Endothelial cell of umbilical vein (primary cell): Measurements from ENCODE around the gene LATS2. TPM values are rescaled to one million over a fixed set of nuclear protein-coding genes. Genes with fewer than 3 reads are reported as not detected.

Experiments used
- BruUV-seq: library from RNA; stranded (reverse); fragments of 400-500 nt; replicated peaks from 2 replicates; lab custom pipeline; 2021; lab: Mats Ljungman, UMichigan
- CTCF ChIA-PET: fragments of 300-600, 350-600 bp; sonication (Branson Sonifier 250); formaldehyde crosslinking; loops from one replicate; lab custom pipeline; 2021; ENCODE audit warnings: antibody characterized with exemption, inconsistent platforms; lab: Charles Lee
- POLR2A ChIA-PET: fragments of 300-600, 350-600 bp; sonication (Branson Sonifier 250); formaldehyde crosslinking; loops from one replicate; lab custom pipeline; 2021; ENCODE audit warnings: antibody characterized with exemption, inconsistent platforms; lab: Charles Lee
- DNase-seq: peaks from one replicate; pipeline ENCODE4 v3.0.0-alpha.2; 2011; ENCODE audit warnings: low read depth, low spot score
- FAIRE-seq: peaks from 2 replicates; lab custom pipeline; 2011; peaks lifted over from hg19 to GRCh38; lab: Jason Lieb, UNC
- H2AFZ ChIP-seq: 2 replicates; pipeline ENCODE4 v1.6.0; 2012; ENCODE audit warnings: low read depth, low read length, control low read depth, inconsistent platforms
- H3K27ac ChIP-seq: 2 replicates; pipeline ENCODE4 v1.5.1; 2011; ENCODE audit warnings: low read depth, mild to moderate bottlenecking, control low read depth, low read length, moderate library complexity; ENCODE audit not compliant: insufficient read depth
- H3K27me3 ChIP-seq, 2 experiments: 2 replicates each; pipeline versions ENCODE4 v1.6.0 to v1.6.1; 2011; ENCODE audit warnings: low read length in 2 of 2, mixed read lengths in 1 of 2; ENCODE audit not compliant: control insufficient read depth in 2 of 2, insufficient read depth in 2 of 2
- H3K36me3 ChIP-seq, 2 experiments: 2 replicates in 1 of 2; 3 replicates in 1 of 2; pipeline ENCODE4 v1.5.1; 2011; ENCODE audit warnings: low read length in 2 of 2, mild to moderate bottlenecking in 1 of 2, moderate library complexity in 1 of 2; ENCODE audit not compliant: control insufficient read depth in 2 of 2, insufficient read depth in 2 of 2; ENCODE audit errors: extremely low read depth in 1 of 2
- H3K4me1 ChIP-seq: 3 replicates; pipeline ENCODE4 v1.5.1; 2011; ENCODE audit warnings: mild to moderate bottlenecking, low read length; ENCODE audit not compliant: control insufficient read depth, insufficient read depth; ENCODE audit errors: extremely low read depth
- H3K4me2 ChIP-seq: 2 replicates; pipeline ENCODE4 v1.6.1; 2011; ENCODE audit warnings: low read length, control low read depth, mixed read lengths; ENCODE audit not compliant: insufficient read depth
- H3K4me3 ChIP-seq, 3 experiments: fragments of 200-600 bp in 1 of 3; sonication (generic), shearing (Covaris generic) in 1 of 3; replicated peaks in 1 of 3; 2 replicates each; pipeline ENCODE4 v1.5.1; 2011 to 2016; ENCODE audit warnings: control low read depth in 3 of 3, low read length in 3 of 3, mild to moderate bottlenecking in 2 of 3, inconsistent platforms in 1 of 3, low read depth in 1 of 3, moderate library complexity in 1 of 3; ENCODE audit not compliant: insufficient read depth in 1 of 3
- H3K79me2 ChIP-seq: 2 replicates; pipeline ENCODE4 v1.6.0; 2012; ENCODE audit warnings: low read length, inconsistent platforms; ENCODE audit not compliant: control insufficient read depth, insufficient read depth
- H3K9ac ChIP-seq: replicated peaks from 2 replicates; pipeline ENCODE3; 2011; ENCODE audit warnings: low read length, control low read depth; ENCODE audit not compliant: insufficient read depth; ENCODE audit errors: extremely low read depth
- H3K9me1 ChIP-seq: replicated peaks from 3 replicates; pipeline ENCODE4 v1.6.0; 2011; ENCODE audit warnings: mild to moderate bottlenecking, low read length; ENCODE audit not compliant: control insufficient read depth, insufficient read depth; ENCODE audit errors: extremely low read depth
- H3K9me3 ChIP-seq: replicated peaks from 2 replicates; pipeline ENCODE4 v1.5.1; 2012; ENCODE audit warnings: low read length, inconsistent platforms; ENCODE audit not compliant: control insufficient read depth, insufficient read depth
- H4K20me1 ChIP-seq: replicated peaks from 2 replicates; pipeline ENCODE3; 2011; ENCODE audit warnings: mild to moderate bottlenecking, low read length; ENCODE audit not compliant: control insufficient read depth, insufficient read depth; ENCODE audit errors: extremely low read depth
- EZH2 ChIP-seq: IDR thresholded peaks from 2 replicates; pipeline ENCODE4 v1.6.1; 2012; ENCODE audit warnings: borderline replicate concordance, low read depth, mild to moderate bottlenecking, moderate library complexity, low read length, inconsistent platforms; ENCODE audit not compliant: severe bottlenecking
- FOS ChIP-seq: IDR thresholded peaks from 2 replicates; pipeline ENCODE4 v1.6.1; 2011; ENCODE audit warnings: mild to moderate bottlenecking, low read length, moderate library complexity, borderline replicate concordance; ENCODE audit not compliant: insufficient read depth
- GATA2 ChIP-seq: IDR thresholded peaks from 2 replicates; pipeline ENCODE4 v1.7.0; 2011; ENCODE audit warnings: low read depth, mild to moderate bottlenecking, moderate library complexity, mixed read lengths, low read length; ENCODE audit not compliant: insufficient read length, insufficient read depth
- JUN ChIP-seq: IDR thresholded peaks from 2 replicates; pipeline ENCODE4 v1.6.1; 2011; ENCODE audit warnings: borderline replicate concordance, low read depth; ENCODE audit not compliant: insufficient read length, insufficient read depth
- MAX ChIP-seq: IDR thresholded peaks from 2 replicates; pipeline ENCODE4 v1.6.1; 2011; ENCODE audit not compliant: insufficient read depth, insufficient read length
- MYC ChIP-seq: IDR thresholded peaks from one replicate; pipeline ENCODE4 v1.6.1; 2011; ENCODE audit warnings: mild to moderate bottlenecking, low read depth, low read length
- POLR2A ChIP-seq: IDR thresholded peaks from 2 replicates; pipeline ENCODE4 v1.6.1; 2012; ENCODE audit warnings: low read depth, mild to moderate bottlenecking, control low read depth, low read length
- POLR2AphosphoS5 ChIP-seq: IDR thresholded peaks from 2 replicates; pipeline ENCODE4 v1.6.1; 2012; ENCODE audit warnings: low read depth, mild to moderate bottlenecking, control low read depth, low read length, moderate library complexity; ENCODE audit not compliant: insufficient read depth
- dilution Hi-C: fragments of 300-500 bp; cut with MboI; formaldehyde crosslinking; loops from one replicate; pipeline ENCODE4 v1.15.0; 2019; ENCODE audit warnings: low sequenced_read_pairs; ENCODE audit not compliant: extremely low pct_ligation_motif_present
- intact Hi-C: fragments of 100-400 bp; cut with micrococcal nuclease; formaldehyde crosslinking; loops from one replicate; pipeline ENCODE4 v1.10.0; 2022
- polyA plus RNA-seq, 4 experiments: library from polyadenylated mRNA; depleted of rRNA in 3 of 4; stranded (reverse) in 3 of 4; unstranded in 1 of 4; fragments of >200 nt; gene quantifications; 2 replicates each; pipeline versions ENCODE4 v1.2.1 to v1.2.3, GENCODE V29; 2011 to 2012; ENCODE audit warnings: missing spikeins in 1 of 4
- total RNA-seq: library from RNA; stranded (reverse); gene quantifications from 2 replicates; pipeline ENCODE4 v1.2.3, GENCODE V29; 2021
- TF ChIP-seq, protein P1 (sequence below), 2 donors: IDR thresholded peaks; 1 replicate in 1 of 2; 2 replicates in 1 of 2; pipeline ENCODE4 v1.5.1; 2011; ENCODE audit warnings: low read length in 2 of 2, mild to moderate bottlenecking in 2 of 2, moderate library complexity in 2 of 2, control low read depth in 1 of 2, inconsistent platforms in 1 of 2, low read depth in 1 of 2; ENCODE audit not compliant: insufficient read depth in 1 of 2; ENCODE audit errors: extremely low read depth in 1 of 2

LATS2 gene
- total and polyA plus RNA-seq, 2 donors (not counting 3 experiments of a cell fraction or from before 2014, with no cell fraction given), result 33.5 to 67.6 TPM

- Histone ChIP-seq H4K20me1 (no peaks in the 10 kb centered on the region), H3K27ac (no peak overlapping the region), H3K27me3 (no peaks in the 10 kb centered on the region), H3K4me2 (no peak overlapping the region), H3K79me2 (peaks cover 52% of the 10 kb centered on the region), H3K4me3 (no peak overlapping the region), H3K36me3 (peaks cover 40 to 45% of the 10 kb centered on the region in 2 experiments), H2AFZ (no peak overlapping the region), H3K4me1 (no peaks in the 10 kb centered on the region), H3K9me1 (no peaks in the 10 kb centered on the region), H3K9ac (no peak overlapping the region), H3K9me3 (no peaks in the 10 kb centered on the region)
- TF ChIP-seq FOS (no peak), JUN (no peak), EZH2 (no peak), POLR2AphosphoS5 (no peak), MYC (no peak), MAX (no peak), GATA2 (no peak), POLR2A (no peak)
- TF ChIP-seq, protein P1, sequence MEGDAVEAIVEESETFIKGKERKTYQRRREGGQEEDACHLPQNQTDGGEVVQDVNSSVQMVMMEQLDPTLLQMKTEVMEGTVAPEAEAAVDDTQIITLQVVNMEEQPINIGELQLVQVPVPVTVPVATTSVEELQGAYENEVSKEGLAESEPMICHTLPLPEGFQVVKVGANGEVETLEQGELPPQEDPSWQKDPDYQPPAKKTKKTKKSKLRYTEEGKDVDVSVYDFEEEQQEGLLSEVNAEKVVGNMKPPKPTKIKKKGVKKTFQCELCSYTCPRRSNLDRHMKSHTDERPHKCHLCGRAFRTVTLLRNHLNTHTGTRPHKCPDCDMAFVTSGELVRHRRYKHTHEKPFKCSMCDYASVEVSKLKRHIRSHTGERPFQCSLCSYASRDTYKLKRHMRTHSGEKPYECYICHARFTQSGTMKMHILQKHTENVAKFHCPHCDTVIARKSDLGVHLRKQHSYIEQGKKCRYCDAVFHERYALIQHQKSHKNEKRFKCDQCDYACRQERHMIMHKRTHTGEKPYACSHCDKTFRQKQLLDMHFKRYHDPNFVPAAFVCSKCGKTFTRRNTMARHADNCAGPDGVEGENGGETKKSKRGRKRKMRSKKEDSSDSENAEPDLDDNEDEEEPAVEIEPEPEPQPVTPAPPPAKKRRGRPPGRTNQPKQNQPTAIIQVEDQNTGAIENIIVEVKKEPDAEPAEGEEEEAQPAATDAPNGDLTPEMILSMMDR (IDR thresholded peaks at IDR 0.05; ENCODE audit: extremely low read depth in 1 of 2, insufficient read depth in 1 of 2, low read depth in 1 of 2, low read length in 2 of 2), result no peak
- FAIRE-seq, result no peak
- no TSS peak for BruUV-seq
- intact Hi-C loops (no loop called here), dilution Hi-C loops (no loop called here)
- ChIA-PET POLR2A (no interaction called here), CTCF (no interaction called here)
- DNase-seq, result no peak
Measured at GRCh38 chr13:20980430-20980829, 81.0 kb downstream of the LATS2 start.
